CD4-positive, alpha-beta memory T cell (primary cell): ENCODE measurements around the gene KSR1. TPM values are rescaled to one million over a fixed set of nuclear protein-coding genes. Genes with fewer than 3 reads are reported as not detected.

Source experiments
- CTCF ChIA-PET: fragments of 350-600 bp; sonication (Branson Sonifier 250); formaldehyde crosslinking; loops from one replicate; lab custom pipeline; 2021; ENCODE audit warnings: inconsistent platforms; ENCODE audit not compliant: partially characterized antibody; lab: Charles Lee
- POLR2A ChIA-PET: fragments of 350-600 bp; sonication (Branson Sonifier 250); formaldehyde crosslinking; loops from one replicate; lab custom pipeline; 2021; ENCODE audit not compliant: partially characterized antibody; lab: Charles Lee
- DNase-seq, 5 donors: peaks; one replicate each; pipeline versions ENCODE4 v3.0.0 to v3.0.0-alpha.2; 2020 to 2022; ENCODE audit warnings: mixed read lengths in 1 of 5
- H3K27ac ChIP-seq: one replicate; pipeline ENCODE4 v1.7.0; 2013; ENCODE audit warnings: low read depth, low read length
- H3K27me3 ChIP-seq: 2 replicates; pipeline ENCODE4 v1.7.0; 2013; ENCODE audit warnings: mild to moderate bottlenecking, low read length, moderate library complexity; ENCODE audit not compliant: insufficient read depth
- H3K36me3 ChIP-seq: 2 replicates; pipeline ENCODE4 v1.7.0; 2013; ENCODE audit warnings: mild to moderate bottlenecking, low read length, moderate library complexity; ENCODE audit not compliant: insufficient read depth
- H3K4me1 ChIP-seq: 2 replicates; pipeline ENCODE4 v1.7.0; 2013; ENCODE audit warnings: mild to moderate bottlenecking, low read length, moderate library complexity; ENCODE audit not compliant: insufficient read depth
- H3K4me3 ChIP-seq, 2 donors: one replicate each; pipeline ENCODE4 v1.7.0; 2013; ENCODE audit warnings: low read length in 2 of 2, mild to moderate bottlenecking in 1 of 2
- H3K9me3 ChIP-seq, 2 donors: one replicate each; pipeline ENCODE4 v1.7.0; 2013; ENCODE audit warnings: low read length in 2 of 2, control low read depth in 1 of 2; ENCODE audit not compliant: control insufficient read depth in 1 of 2
- H3K27ac Mint-ChIP-seq, 7 donors: one replicate each; pipeline ENCODE4 v1.8.0; 2020 to 2021; ENCODE audit warnings: mixed read lengths in 7 of 7, mild to moderate bottlenecking in 6 of 7, inconsistent platforms in 3 of 7, moderate library complexity in 3 of 7
- H3K27me3 Mint-ChIP-seq, 2 donors: one replicate each; pipeline ENCODE4 v1.8.0; 2020 to 2021; ENCODE audit warnings: mixed read lengths in 2 of 2
- H3K36me3 Mint-ChIP-seq, 2 donors: one replicate each; pipeline ENCODE4 v1.8.0; 2020 to 2021; ENCODE audit warnings: mixed read lengths in 2 of 2, inconsistent platforms in 1 of 2, mild to moderate bottlenecking in 1 of 2
- H3K4me1 Mint-ChIP-seq, 4 donors: one replicate each; pipeline ENCODE4 v1.8.0; 2020 to 2021; ENCODE audit warnings: mixed read lengths in 4 of 4, mild to moderate bottlenecking in 1 of 4
- H3K4me3 Mint-ChIP-seq, 8 donors: one replicate each; pipeline ENCODE4 v1.8.0; 2020 to 2021; ENCODE audit warnings: mixed read lengths in 8 of 8, mild to moderate bottlenecking in 7 of 8, moderate library complexity in 6 of 8, inconsistent platforms in 3 of 8
- H3K9me3 Mint-ChIP-seq, 8 donors: one replicate each; pipeline ENCODE4 v1.8.0; 2020 to 2021; ENCODE audit warnings: mixed read lengths in 8 of 8, mild to moderate bottlenecking in 5 of 8, inconsistent platforms in 3 of 8, moderate library complexity in 1 of 8
- intact Hi-C: fragments of 100-400 bp; cut with micrococcal nuclease; formaldehyde crosslinking; loops from one replicate; pipeline ENCODE4 v1.15.1; 2023
- polyA plus RNA-seq, 2 donors: library from polyadenylated mRNA; unstranded; fragments of 300-500 nt; fragmentation: Illumina TruSeq; gene quantifications; one replicate each; pipeline ENCODE4 v1.2.3, GENCODE V29; 2021
- total RNA-seq, 2 experiments: library from RNA; stranded (reverse); gene quantifications; one replicate each; pipeline ENCODE4 v1.2.3, GENCODE V29; 2021

Gene KSR1
- total and polyA plus RNA-seq, 4 experiments from 2014 or later = 0.77 to 40.0 (median 18.7) TPM

GRCh38 chr17:27573548-27573947, 117.3 kb downstream of the KSR1 start:
- intact Hi-C loops = no loop called here
- peaks cover 9% of the 10 kb centered on the region for H3K4me1 ChIP-seq
- no peaks in the 10 kb centered on the region for H3K36me3 ChIP-seq
- no peaks in the 10 kb centered on the region for H3K9me3 ChIP-seq
- Mint-ChIP-seq H3K27me3 (no peaks in the 10 kb centered on the region), H3K9me3 (no peaks in the 10 kb centered on the region), H3K27ac (no peak overlapping the region), H3K36me3 (peaks cover 6 to 7% of the 10 kb centered on the region in 2 donors), H3K4me1 (peaks cover 11 to 18% (median 15%) of the 10 kb centered on the region in 4 donors), H3K4me3 (no peak overlapping the region)
- ChIA-PET POLR2A (no interaction called here), CTCF (interaction anchor here (0.9 kb wide), 1 partner anchor 337 kb away, joined by 3 read pairs; no protein-coding TSS in a partner anchor)
- H3K4me3 ChIP-seq = no peak overlapping the region
- H3K27ac ChIP-seq = no peak overlapping the region
- DNase-seq = no peak
- no peaks in the 10 kb centered on the region for H3K27me3 ChIP-seq

- DNase-seq = no peak
- Histone ChIP-seq H3K9me3 (no peaks in the 10 kb centered on the region), H3K4me3 (no peak overlapping the region), H3K36me3 (no peaks in the 10 kb centered on the region), H3K27ac (no peak overlapping the region), H3K4me1 (peaks cover 14% of the 10 kb centered on the region), H3K27me3 (no peaks in the 10 kb centered on the region)
- H3K4me1 Mint-ChIP-seq = peaks cover 13 to 22% (median 17%) of the 10 kb centered on the region in 4 donors
- no peaks in the 10 kb centered on the region for H3K27me3 Mint-ChIP-seq
- H3K36me3 Mint-ChIP-seq = peaks cover 6 to 7% of the 10 kb centered on the region in 2 donors
- H3K9me3 Mint-ChIP-seq = no peaks in the 10 kb centered on the region
- intact Hi-C loops = no loop called here
- H3K4me3 Mint-ChIP-seq = no peak overlapping the region
- POLR2A ChIA-PET = no interaction called here
- H3K27ac Mint-ChIP-seq = peak overlapping the region in 1 of 7 donors; percentile 18
- CTCF ChIA-PET = interaction anchor here (0.9 kb wide), 1 partner anchor 337 kb away, joined by 3 read pairs; no protein-coding TSS in a partner anchor
Measured at GRCh38 chr17:27573971-27574525, 117.8 kb downstream of the KSR1 start.

- CTCF ChIA-PET = no interaction called here
- DNase-seq = no peak
- Mint-ChIP-seq H3K9me3 (no peaks in the 10 kb centered on the region), H3K36me3 (peaks cover 6% of the 10 kb centered on the region in 2 donors), H3K27me3 (no peaks in the 10 kb centered on the region), H3K4me1 (peaks cover 11 to 23% (median 13%) of the 10 kb centered on the region in 4 donors), H3K27ac (peak overlapping the region in 3 of 7 donors; percentile 13 to 50 (median 32)), H3K4me3 (no peak overlapping the region)
- POLR2A ChIA-PET = no interaction called here
- H3K27me3 ChIP-seq = no peaks in the 10 kb centered on the region
- H3K4me3 ChIP-seq = no peak overlapping the region
- H3K4me1 ChIP-seq = peaks cover 11% of the 10 kb centered on the region
- no peaks in the 10 kb centered on the region for H3K36me3 ChIP-seq
- intact Hi-C loops = no loop called here
- H3K27ac ChIP-seq = no peak overlapping the region
- no peaks in the 10 kb centered on the region for H3K9me3 ChIP-seq
Measured at GRCh38 chr17:27575096-27575911, 119.1 kb downstream of the KSR1 start.

GRCh38 chr17:27575912-27576252, 119.6 kb downstream of the KSR1 start:
- H3K36me3 Mint-ChIP-seq = peaks cover 6% of the 10 kb centered on the region in 2 donors
- no peak for DNase-seq
- peak overlapping the region in 1 of 7 donors; percentile 13 for H3K27ac Mint-ChIP-seq
- peaks cover 10 to 23% (median 13%) of the 10 kb centered on the region in 4 donors for H3K4me1 Mint-ChIP-seq
- no peaks in the 10 kb centered on the region for H3K27me3 Mint-ChIP-seq
- no peak overlapping the region for H3K27ac ChIP-seq
- H3K4me1 ChIP-seq = peaks cover 11% of the 10 kb centered on the region
- H3K4me3 ChIP-seq = no peak overlapping the region
- no peaks in the 10 kb centered on the region for H3K27me3 ChIP-seq
- ChIA-PET CTCF (no interaction called here), POLR2A (no interaction called here)
- H3K36me3 ChIP-seq = no peaks in the 10 kb centered on the region
- H3K4me3 Mint-ChIP-seq = no peak overlapping the region
- H3K9me3 ChIP-seq = no peaks in the 10 kb centered on the region
- H3K9me3 Mint-ChIP-seq = no peaks in the 10 kb centered on the region
- intact Hi-C loops = no loop called here

GRCh38 chr17:27576477-27577083, 120.3 kb downstream of the KSR1 start:
- no peak for DNase-seq
- H3K4me3 ChIP-seq = no peak overlapping the region
- H3K27me3 ChIP-seq = no peaks in the 10 kb centered on the region
- Mint-ChIP-seq H3K4me3 (no peak overlapping the region), H3K4me1 (peaks cover 10 to 23% (median 15%) of the 10 kb centered on the region in 4 donors), H3K27ac (peak overlapping the region in 5 of 7 donors; percentile 0 to 79 (median 34)), H3K9me3 (no peaks in the 10 kb centered on the region), H3K36me3 (peaks cover 6% of the 10 kb centered on the region in 2 donors), H3K27me3 (no peaks in the 10 kb centered on the region)
- H3K9me3 ChIP-seq = no peaks in the 10 kb centered on the region
- H3K27ac ChIP-seq = no peak overlapping the region
- POLR2A ChIA-PET = no interaction called here
- no peaks in the 10 kb centered on the region for H3K36me3 ChIP-seq
- CTCF ChIA-PET = interaction anchor here (0.7 kb wide), 1 partner anchor 32 kb away, joined by 3 read pairs; no protein-coding TSS in a partner anchor
- peaks cover 11% of the 10 kb centered on the region for H3K4me1 ChIP-seq
- intact Hi-C loops = no loop called here

- H3K4me1 ChIP-seq = peaks cover 11% of the 10 kb centered on the region
- no peaks in the 10 kb centered on the region for H3K9me3 ChIP-seq
- H3K36me3 ChIP-seq = no peaks in the 10 kb centered on the region
- Mint-ChIP-seq H3K36me3 (peaks cover 6% of the 10 kb centered on the region in 2 donors), H3K27ac (peak overlapping the region in 2 of 7 donors; percentile 8 to 14), H3K9me3 (no peaks in the 10 kb centered on the region), H3K4me1 (peaks cover 10 to 23% (median 15%) of the 10 kb centered on the region in 4 donors), H3K27me3 (no peaks in the 10 kb centered on the region), H3K4me3 (no peak overlapping the region)
- POLR2A ChIA-PET = no interaction called here
- H3K4me3 ChIP-seq = no peak overlapping the region
- H3K27ac ChIP-seq = no peak overlapping the region
- CTCF ChIA-PET = interaction anchor here (0.7 to 1.8 kb wide), 2 partner anchors 23 to 31 kb away, joined by 3 to 7 read pairs; no protein-coding TSS in a partner anchor
- intact Hi-C loops = no loop called here
- DNase-seq = no peak
- H3K27me3 ChIP-seq = no peaks in the 10 kb centered on the region
Measured at GRCh38 chr17:27577121-27577761, 121.0 kb downstream of the KSR1 start.
